ENCODE results near the gene APELA.

- TF ChIP-seq POLR2A (IDR thresholded peaks at IDR 0.05) (no peak), CTCF (IDR thresholded peaks at IDR 0.05) (no peak)
Measured at GRCh38 chr4:164945146-164945545, 68.2 kb downstream of the APELA start.
